Endometrial microvascular endothelial cells (primary cell): ENCODE data around the gene PAEP. TPM values are rescaled to one million over a fixed set of nuclear protein-coding genes. Genes with fewer than 3 reads are reported as not detected.

Source experiments
- in situ Hi-C: cut with HindIII; loops from 2 replicates; pipeline ENCODE4 v1.10.0; 2017; ENCODE audit warnings: low sequenced_read_pairs, low pct_unique_long_range_greater_than_20kb; ENCODE audit errors: inconsistent ontology term
- total RNA-seq: library from RNA; depleted of rRNA; stranded (reverse); fragments of >200 nt; gene quantifications from one replicate; pipeline ENCODE4 v1.2.3, GENCODE V29; 2015; ENCODE audit errors: inconsistent ontology term

The PAEP gene
- total RNA-seq, 1 donor from 2014 or later, result not detected

DNA sequence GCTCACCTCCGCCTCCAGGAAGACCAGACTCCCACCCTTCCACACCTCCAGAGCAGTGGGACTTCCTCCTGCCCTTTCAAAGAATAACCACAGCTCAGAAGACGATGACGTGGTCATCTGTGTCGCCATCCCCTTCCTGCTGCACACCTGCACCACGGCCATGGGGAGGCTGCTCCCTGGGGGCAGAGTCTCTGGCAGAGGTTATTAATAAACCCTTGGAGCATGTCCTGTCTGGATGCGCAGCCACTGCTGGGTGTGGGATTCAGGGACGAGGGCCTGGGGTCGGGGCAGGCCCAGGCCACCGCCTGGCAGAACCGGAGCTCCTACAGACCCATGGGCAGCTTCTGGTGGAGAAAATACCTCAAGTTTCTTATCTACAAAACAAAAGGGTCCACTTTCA, 5.0 kb downstream of the PAEP start:
- in situ Hi-C loops, result no loop called here

DNA sequence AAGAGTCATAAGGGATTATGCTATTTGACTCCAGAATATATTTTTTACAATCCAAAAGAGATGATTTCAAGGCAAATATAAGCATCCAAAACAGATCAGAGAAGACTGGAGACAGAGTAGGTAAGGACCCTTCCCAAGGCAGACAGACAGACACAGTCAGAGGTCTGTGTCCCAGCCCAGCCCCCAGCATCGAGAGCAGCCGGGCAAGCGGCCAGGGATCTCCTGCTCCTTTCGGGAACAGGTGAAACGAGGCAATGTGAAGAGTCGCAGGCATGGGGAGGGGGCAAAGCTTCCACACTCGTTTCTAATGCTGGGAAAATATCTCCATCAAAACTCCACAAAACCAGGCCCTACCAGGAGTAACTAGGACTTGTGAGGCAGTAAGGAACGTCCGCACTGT, 5.8 kb downstream of the PAEP start:
- in situ Hi-C loops, result no loop called here

DNA sequence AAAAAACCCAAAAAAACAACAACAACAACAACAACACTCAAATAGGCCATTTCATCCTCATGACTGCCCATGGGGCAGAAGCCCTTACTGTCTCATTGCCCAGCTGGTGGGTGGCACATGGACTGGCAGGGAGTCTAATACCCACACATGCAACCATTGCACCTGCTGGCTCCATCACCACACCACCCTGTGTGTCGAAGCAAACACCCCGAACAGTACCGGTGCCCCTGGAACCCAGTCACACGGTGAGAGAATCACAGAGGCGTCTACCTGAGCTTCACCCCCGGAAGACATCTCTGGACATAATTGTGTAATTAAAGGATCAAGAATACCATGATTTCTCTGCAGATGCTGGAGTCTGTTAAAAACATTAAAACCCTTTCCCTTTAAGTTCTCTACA, 6.5 kb downstream of the PAEP start:
- in situ Hi-C loops, result no loop called here

DNA sequence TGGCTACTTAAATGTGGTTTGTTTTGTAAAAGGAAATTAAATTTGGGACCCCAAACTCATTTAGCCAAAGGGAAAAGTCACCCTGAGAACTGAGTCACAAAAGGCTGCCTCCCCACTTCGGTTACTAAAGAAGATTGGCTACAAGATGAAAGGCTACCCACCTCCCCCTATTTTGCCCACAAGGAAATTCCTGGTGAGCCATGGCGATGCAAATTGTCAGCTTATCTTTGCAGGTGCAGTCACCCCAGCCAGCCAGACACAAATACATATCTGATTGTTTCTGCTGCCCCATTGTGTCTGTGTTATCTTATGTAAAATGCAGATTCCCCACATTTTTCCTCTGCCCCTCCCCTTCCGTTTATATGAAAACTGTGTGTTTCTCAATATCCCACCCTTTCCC, 8.9 kb downstream of the PAEP start:
- in situ Hi-C loops, result no loop called here

DNA sequence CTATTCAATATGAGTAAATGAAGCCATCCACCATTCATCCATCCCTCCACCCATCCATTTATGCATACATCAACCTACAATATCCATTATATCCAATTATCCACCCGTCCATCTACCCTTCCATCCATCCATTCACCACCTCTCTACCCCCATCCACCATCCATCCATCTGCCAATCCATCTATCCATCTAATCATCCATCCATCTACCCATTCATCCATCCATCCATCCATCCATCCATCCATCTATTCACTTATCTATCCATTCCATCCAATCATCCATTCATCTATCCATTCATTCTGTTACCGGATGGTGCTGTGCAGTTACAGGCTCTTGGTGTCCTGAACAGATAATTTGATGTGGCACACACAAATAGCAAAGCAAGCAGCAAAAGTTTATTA, 10.7 kb downstream of the PAEP start:
- in situ Hi-C loops, result no loop called here

DNA sequence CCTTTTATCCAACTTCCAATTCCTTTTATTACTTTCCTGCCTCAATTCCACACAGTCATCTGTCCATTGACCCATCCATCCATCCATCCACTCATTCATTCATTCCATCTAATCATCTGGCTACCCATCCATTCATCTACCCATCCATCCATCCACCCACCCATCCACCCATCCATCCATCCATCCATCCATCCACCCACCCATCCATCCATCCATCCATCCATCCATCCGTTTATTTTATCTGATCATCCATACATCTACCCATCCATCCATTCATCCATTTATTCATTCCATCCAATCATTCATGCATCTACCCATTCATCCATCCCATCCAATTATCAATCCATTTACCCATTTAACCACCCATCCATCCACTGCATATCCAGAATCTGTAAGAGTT, 11.6 kb downstream of the PAEP start:
- in situ Hi-C loops, result no loop called here

DNA sequence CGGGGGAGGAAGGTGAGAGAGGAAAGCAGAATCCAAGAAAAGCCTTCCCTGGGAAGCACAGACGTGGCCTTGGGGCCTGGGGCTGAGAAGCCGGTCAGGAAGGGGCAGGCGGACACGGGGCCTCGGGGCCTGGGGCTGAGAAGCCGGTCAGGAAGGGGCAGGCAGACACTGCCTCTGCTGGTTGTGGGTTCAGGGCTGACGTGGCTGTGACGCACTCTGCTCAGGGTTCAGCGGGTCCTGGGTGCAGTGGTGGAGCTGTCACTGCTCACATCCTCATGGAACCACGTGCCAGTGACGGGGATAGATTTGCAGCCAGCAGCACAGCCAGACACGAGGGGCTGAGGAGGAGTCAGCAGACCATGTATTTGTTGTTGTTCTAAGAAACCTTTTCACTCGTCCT, 12.8 kb downstream of the PAEP start:
- in situ Hi-C loops, result no loop called here

DNA sequence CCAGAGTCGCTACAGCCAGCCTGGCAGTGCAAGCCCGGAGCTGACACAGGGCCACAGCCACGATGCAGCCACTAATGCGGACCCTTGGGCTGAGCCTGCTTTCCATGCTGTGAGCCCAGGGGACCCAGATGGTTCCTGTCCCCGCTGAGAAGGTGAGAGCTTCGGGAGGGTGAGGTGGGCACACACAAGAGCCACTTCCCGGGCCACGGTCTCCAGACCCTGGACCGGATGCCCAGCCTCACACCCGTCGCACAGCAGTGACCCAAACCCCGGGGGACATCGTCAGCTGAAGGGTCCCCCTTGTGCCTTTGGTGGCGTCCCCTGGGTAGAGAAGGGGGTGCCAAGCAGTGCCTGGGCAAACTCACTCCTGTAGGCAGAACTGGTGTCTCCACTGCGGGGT, 13.4 kb downstream of the PAEP start:
- in situ Hi-C loops, result no loop called here

DNA sequence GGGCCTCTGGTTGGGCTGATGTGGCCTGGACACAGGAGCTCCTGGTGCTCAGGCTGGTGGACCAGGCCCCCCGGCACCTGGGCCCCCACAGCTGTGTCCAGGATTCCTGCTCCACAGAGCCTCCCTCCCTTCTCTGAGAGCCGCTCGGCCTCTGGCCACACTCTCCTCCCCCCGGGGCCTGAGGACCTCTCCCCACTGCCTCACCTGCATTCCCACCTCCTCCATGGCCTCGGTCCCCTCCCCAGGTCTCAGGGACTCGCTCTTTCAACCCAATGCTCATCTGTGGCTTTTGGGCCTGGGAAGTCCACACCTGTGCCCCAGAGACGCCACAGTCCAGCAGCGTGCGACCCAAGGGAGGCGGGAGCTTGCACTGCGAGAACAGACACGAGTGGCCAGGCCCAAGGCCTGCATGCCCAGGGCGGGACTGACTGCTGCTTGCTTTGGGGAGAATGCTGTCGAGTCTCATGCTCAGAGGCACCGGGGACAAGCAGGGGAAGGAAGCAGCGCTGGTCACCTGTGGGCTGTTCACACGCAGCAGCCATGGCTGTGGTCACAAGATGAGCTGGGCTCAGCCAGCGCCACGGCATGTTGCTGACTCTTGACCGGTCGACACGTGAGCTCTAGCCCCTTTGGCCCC, 14.6 kb downstream of the PAEP start:
- in situ Hi-C loops, result no loop called here

DNA sequence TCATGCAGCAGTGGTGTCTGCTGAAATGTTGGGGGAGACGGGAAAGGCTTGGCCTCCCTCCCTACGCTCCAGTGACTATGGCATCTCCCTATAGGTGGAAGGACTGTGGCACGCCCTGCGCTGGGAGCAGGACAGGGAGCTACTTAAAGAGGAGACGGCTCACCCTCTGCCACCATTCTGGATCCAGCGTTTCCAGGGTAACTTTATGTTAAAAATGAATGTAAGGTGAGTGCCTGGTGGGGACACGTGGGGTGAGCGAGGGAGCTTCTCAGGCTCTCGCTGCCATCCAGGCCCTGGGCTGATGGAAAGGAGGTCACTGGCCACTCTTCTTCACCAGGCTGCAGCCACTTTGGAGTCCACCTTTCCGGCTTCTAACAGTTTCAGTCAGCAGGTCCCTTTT, 15.7 kb downstream of the PAEP start:
- in situ Hi-C loops, result no loop called here

DNA sequence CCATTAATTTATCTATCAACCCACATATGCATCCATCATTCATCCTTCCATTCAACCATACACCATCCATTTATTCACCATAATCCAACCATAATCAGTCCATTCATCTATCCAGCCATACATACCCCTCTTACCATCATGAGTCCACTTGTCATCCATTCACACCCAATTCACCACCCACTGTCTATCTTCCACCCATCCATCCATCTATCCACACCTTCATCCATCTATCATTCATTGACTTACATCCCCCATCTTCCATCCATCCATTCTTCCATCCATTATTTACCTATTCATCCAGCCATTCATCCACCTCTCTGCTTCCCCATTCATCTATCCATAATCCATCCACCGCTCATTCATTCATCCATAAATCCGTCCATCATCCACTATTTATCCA, 17.8 kb downstream of the PAEP start:
- in situ Hi-C loops, result no loop called here

DNA sequence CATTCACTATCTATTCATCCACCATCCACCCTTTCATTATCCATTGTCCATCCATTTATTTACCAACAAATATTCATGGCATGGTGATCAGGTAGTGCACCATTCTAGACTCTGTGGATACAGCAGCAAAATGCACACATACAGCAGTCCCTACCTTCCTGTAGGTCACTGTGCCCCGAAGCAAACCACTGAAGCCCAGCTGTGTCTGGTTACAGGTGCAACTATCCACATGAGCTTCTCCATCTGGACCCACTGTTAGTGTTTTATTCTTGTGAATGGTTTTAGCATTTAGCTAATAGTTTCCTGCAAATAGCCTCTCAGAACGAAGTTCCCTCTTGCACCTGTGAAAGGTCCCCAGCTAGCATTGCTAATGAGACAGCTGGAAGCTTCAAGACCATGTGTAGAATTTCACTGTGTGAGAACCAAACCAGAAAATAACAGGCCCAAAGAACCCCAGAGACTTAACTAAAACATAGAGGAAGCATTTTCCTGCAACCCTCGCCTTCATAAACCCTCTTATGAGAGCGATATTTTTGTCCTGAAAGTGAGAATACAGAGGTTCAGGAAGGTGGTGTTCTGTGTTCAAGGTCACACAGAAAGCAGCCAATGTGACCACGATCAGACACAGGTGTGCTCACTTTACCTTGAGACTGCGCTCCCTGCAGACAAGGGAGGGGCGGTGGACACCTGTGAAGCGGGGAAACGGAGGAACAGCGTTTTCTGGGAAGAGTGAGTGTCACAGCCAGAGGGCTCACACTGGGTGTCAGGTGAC, 18.5 kb downstream of the PAEP start:
- in situ Hi-C loops, result no loop called here

DNA sequence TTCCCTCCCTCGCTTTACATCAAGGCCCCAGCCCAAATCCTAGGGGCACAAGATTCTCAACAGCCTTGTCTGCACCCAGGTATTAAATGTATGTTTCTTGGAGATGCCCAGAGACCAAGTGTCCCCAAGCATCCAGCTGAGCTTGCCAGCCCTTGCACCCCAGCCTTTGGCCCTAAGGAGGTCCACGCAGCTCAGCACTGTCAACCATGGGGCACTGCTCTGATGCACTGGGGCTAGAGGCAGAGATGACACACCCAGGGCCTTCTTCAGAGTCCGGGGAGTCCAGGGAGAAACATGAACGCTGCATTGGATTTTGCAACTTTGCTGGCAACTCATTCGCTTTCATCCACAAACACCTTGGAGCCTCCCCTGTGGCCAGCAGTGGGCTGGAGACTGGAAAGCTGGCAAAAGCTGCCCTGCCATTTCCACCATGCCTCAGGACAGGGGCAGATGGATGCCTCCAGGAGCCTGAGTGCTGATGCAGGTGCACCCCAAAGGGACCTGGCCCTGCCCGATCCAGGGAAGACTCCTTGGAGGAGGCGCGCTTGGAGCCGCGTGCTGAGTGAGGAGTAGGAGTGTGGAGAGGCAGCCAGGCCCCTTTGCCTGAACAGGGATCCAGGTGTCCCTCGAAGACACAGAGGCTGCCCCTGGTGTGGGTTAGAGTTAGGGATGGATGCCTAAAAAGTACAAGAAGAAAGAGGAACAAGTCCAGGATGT, 19.3 kb downstream of the PAEP start:
- in situ Hi-C loops, result no loop called here

DNA sequence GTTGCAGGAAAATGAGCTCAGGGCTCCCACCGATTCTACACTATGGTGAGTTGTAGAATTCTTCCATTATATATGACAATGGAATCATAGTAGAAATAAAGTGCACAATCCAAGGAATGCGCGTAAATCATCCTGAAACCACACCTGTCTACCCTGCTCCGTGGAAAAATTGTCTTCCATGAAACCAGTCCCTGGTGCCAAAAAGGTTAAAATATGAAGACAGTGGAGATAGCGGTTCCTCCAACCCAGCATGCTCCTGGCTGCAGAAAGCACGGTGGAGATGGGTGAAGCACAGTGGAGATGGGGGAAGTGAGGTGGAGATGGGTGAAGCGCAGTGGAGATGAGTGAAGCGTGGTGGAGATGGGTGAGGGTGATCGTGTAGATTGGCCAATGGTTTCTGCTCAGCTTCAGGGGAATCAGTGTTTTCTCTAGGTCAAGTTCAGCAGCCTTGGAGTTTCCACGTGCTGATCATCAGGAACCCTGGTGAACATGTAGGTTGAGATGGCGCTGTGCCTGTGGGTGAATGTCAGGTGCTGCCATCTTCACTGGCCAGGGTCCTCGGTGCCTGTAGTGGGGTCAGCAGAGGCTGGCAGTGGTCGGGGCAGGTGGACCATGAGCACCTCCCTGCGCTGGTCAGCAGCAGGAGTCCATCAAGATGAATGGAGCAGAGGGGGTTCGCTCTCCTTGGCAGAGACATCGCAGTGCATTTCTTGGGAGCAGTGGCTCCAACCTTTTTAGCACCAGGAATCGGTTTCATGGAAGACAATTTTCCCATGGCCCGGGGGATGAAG, 20.3 kb downstream of the PAEP start:
- in situ Hi-C loops, result no loop called here

DNA sequence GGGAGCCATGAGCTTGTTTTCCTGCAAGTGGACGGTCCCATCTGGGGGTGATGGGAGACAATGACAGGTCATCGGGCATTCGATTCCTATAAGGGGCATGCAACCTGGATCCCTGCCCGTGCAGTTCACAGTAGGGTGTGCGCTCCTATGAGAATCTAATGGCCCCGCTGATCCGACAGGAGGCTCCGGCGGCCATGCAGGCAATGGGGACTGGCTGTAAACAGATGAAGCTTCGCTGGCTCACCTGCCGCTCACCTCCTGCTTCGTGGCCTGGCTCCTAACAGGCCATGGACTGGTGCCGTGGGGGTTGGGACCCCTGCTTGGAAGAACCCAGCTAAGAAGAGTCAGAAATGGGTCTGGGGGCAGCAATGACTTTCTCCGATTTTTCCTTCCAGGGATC, 21.0 kb downstream of the PAEP start:
- in situ Hi-C loops, result no loop called here

DNA sequence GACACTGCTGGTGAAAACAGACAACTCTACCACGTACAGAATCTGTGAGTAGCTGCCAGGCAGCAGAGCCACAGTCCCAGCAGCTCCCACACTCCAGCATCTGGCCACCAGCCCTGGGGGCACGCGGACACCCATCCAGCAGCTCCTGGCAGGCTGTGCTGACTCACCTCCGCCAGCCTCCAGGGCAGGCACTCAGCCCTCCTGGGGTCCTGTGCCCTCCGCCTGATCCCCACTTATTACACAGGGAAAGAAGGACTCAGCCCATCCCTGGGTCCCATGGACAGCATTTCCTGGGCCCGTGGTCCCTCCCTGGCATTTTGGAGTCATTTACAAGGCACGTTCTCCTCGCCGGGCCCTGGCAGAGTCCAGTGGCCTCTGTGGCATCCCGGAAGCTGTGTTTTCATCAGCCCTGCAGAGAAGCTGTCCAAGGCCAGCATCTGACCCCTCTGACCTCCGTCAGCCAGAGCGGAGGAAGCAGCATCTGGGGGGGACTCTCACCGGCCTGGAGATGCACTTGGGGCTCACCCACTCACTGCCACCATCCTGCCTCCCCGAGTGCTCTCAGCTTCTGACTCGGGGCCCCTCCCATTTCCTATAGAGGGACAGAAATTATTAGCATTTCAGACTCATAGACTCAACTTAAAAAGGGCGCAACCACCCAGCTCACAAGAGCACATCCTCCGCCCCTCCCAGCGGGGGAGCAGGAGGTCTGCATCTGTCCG, 21.6 kb downstream of the PAEP start:
- in situ Hi-C loops, result no loop called here

DNA sequence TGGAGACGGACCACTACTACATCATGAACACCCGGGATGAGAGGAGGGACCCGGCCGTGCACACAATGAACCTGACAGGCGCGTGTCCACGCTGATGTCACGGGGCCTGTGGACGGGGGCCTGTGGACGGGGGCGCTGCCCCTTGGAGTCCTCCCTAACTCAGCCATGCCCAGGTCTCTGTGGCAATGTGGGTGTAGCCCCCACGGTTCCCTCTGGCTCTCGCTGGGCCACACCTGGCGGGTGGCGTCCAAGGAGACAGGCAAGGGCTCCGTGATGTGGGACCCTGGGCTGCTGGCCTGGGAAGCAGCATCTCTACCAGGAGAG, 22.1 kb downstream of the PAEP start:
- in situ Hi-C loops, result no loop called here

DNA sequence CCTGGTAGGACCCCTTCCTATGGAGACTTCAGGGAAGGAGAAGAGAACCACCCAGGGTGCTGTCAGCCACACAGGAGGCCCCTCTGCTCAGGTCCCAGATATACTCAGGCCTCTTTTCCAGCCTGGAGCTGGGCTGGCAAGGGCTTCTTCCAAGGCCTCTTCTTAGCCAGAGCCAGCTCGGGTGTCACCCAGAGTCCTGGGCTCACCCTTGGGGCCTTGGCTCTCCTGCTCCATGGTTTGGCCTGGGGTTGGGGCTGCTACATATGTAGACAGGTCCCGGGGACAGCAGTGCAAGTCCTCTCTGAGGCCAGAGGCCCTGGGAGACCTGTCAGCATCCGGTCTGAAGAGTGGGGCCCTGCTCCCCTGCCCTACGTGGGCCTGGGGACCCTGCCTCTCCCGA, 22.8 kb downstream of the PAEP start:
- in situ Hi-C loops, result no loop called here

DNA sequence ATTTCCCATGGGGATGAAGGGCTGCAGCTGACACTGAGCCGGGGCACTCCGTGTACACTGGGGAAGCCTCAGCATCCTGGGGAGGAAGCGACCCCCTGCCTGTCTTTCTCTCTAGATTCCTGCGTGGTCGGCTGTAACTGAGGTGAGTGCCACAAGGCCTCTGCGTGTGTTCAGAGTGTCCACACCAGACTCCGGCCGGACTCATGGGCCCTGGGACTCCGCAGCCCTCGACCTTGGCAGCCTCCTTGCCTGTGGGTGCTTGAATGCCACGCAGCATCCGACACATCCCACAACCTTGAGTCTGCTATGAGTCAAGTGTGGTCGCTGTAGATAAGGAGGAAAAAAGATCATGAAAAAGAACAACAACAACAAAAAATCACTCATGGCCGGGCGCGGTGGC, 23.4 kb downstream of the PAEP start:
- in situ Hi-C loops, result no loop called here
